ENCODE measurements around the gene TCL1B.
A peak's percentile ranks its signal among the peaks of the same experiment; 100 is the strongest.

Gene TCL1B

DNA sequence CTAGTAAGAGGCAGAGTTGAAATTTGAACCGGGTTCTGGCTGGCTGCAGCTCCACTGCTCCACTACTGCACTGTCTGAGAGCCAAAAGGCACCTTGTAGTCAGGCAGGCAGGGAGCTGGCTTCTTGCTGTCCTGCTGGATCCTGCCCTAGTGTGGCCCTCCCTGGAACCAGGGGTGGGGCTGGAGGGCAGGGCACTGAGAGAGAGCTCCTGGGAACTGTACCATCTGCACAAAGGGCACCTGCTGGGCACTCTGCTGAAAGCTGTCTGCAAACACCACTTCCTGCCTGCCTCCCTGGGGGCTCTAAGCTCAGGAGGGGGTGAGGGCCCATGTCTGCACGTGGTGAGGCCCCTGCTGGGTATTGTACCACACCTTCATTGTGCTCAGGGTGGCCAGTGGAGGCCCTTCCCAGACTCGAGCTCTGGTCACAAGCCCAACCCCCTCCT, 19.0 kb upstream of the TCL1B start:
- DNase-seq = no peak

DNA sequence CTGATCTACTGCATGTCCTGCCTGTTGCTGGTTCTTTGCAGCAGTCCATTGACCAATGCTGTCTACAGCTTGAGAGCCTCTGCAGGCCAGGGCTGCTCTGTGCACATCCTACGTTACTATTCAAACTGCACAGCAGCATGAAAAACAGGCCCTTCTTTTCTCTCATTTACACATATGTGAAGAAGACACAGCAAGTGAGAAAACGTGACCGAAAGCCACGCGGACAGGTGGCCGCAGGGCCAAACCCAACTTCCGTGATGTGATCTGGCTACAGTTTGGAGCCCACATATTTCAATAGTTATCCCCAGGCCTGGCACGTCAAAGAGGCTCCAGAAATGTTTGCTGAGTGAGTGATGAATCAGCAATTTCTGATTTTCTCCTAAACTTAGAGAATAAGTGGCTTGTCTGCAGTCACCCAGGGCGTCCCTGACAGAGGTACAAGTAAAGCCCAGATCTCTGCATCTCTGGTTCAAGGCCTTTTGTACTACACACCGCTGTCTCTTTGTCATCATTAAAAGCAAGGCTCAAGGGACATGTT, 17.9 kb upstream of the TCL1B start:
- no peak for DNase-seq

DNA sequence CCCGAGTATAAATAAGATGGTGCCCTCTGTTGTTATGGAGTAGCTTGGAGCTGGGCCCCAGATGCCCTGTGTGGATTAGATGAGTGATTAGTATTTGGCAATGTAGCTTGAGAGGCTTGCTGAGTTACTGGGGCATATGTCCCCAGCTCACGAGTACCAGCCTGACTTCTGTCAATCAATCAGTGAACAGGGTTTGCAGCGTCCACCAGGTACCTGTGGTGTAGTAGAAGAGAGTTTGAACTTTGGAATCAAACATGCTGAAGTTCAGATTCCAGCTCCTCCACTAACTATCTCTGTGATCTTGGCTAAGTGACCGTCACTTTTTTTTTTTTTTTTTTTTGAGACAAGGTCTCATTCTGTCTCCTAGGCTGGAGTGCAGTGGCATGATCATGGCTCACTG, 11.6 kb upstream of the TCL1B start:
- no peak for DNase-seq

DNA sequence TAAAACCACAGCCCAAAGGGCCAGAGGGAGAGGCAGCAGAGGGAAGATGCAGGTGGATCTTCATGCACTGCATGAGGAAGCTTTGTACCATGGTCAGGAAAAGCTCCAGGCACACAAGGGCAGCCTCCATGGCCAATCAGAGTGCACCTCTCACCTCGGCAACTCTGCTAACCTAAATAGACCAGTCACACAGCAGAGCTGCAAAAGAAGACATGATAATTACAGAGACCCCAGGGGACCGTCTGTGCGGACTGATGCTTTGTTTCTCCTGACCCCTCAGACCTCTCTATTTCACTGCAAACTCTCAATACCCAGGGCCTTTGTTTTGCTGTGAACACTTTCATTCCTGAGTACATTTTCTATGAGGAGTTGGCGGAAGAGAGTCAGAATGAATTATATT, 10.7 kb upstream of the TCL1B start:
- no peak for DNase-seq

DNA sequence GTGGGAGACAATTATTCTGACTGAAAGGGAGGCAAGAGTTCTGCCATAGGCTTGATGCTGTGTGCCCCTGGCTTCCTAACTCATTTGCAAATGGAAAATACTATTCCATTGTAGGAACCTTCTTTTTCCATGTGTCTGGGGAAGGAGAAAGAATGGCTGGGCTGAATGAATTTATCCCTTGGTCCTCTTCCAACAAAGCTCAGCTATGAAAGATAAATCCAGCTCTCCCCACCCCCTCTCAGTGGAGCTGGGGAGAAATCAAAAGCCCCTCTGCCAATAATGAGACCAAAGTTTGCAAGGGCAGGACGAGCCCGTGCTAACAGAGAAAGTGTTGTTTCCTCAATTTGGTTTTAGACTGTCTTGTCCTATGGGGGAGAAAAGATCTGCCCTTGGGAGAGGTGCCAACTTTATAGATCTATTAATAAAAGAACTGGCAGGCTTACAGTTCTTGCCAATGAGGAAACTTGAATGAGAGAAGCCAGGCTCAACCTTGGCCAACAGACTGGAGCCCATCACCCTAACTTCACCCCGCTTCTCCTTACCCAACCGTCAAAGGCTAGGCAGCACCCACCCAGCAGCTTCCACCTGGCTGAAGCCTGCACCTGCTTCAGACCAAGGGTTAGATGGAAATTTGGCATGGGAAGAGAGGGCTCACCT, 8.9 kb upstream of the TCL1B start:
- DNase-seq = no peak

DNA sequence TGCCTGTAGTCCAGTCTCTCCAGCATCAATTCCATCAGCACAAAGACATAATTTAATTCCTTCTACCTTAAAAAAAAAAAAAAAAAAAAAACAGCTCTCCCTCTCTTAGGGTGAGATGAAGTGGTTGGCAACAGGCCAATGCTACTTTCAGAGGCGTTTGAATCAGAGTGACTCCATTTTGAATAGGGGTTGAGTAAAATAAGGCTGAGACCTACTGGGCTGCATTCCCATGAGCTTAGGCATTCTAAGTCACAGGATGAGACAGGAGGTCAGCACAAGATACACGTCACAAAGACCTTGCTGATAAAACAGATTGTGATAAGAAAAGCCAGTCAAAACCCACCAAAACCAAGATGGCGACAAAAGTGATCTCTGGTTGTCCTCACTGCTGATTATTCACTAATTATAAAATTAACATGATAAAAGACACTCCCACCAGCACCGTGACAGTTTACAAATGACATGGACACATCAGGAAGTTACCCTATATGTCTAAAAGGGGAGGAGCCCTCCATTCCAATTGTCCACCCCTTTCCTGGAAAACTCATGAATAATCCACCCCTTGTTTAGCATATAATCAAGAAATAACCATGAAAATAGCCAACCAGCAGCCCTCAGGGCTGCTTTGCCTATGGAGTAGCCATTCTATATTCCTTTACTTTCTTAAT, 6.9 kb upstream of the TCL1B start:
- no peak for DNase-seq

DNA sequence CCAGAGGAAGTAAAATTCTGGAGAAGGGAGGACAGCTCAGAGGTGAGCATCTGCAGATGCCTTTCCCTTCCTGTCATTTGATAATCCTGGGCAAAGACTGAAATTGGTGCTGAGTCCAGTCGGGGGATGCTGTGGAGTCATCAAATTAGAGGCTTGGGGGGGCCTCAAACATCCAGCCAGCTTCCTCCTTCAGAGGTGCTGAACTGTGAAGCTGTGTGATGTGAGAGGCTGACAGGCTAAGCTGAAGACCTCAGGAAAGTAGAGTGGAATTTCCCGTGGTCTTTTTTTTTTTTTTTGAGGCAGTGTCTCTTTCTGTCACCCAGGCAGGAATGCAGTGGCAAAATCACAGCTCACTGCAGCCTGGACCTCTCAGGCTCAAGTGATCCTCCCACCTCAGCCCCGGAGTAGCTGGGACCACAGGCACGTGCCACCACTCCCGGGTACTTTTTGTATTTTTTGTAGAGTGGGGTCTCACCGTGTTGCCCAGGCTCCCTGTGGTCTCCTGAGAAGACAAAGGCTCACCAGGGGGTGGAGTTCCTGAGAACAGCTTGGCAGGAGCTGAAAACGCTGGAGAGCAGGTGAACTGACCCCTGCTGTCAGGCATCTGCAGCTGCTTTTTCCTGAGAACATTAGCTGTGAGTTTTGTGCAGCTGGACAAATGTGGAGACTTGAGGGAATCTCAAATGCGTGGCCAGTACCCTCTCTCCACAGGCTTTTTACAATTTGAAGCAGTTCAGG, 6.1 kb upstream of the TCL1B start:
- DNase-seq = no peak

DNA sequence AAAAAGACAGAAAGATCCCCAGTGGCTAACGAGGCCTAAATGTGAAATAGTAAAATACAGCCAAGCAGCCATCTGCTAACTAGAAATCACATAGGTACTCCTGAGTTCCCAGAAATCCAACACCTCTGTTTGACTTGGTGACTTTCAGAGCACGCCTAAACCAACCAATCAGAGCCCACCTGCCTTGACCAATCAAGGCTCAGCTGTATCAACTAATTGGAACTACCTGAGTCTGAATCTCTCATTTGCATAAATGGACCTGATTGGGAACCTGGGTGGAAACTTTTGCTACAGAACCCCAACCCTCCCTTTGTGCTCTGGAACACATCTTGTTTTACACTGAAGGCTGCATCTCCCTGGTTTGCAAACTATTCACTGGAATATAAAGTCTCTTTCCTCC, 5.1 kb upstream of the TCL1B start:
- DNase-seq = no peak

DNA sequence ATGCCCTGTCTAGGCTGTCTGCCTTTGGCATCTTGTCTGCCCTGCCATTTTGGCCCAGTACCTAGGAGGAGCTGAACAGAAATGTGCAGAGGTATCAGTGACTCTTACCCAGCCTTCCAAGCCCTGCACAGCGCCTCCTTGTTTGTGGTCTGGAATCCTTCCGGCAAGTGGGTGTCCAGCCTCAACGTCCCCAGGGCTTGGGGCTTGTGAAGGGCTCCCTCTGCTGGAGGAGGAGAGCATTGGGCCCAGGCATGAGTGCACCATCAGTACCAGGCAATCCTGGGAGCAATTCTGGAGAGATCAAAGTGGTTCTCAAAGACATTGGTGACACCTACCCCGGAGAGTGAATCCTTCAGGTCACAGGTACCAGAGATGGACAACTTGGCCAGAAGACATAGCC, 2.4 kb upstream of the TCL1B start:
- peak; percentile 36 for DNase-seq

DNA sequence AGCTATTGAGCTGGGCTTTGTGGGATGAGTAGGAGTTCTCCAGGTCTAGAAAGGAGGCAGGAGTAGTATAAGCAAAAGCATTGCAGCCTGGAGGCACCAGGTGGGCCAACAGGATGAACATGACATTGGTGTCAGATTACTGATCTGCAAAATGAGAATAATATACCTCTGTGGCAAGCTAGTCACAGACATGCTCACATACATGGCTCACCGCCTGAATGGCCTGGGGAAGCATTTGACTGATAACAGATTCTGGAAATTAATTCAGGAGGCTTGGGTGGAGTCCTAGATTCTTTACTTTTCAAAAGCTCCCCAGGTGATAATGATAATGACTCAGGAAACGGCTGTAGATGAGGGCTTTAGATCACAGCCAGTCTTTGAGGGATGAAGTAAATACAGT, 709 bp downstream of the TCL1B start:
- no peak for DNase-seq

DNA sequence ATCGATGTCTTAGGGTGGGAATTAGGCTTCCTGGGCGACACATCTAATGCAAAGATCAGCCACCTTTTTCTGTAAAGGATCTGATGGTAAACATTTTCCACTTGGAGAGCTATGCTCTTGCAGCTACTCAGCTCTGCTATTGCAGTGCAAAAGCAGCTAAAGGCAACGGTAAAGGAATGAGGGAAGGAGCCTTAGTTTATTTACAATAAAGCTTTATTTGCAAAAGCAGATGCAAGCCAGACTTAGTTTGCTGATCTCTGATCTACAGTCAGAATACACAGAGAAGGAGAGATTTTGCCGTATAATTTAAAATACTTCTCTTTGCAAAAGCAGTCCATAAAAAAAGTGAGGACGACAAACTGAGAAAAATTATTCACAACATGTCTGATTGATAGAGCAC, 3.2 kb downstream of the TCL1B start:
- no peak for DNase-seq

DNA sequence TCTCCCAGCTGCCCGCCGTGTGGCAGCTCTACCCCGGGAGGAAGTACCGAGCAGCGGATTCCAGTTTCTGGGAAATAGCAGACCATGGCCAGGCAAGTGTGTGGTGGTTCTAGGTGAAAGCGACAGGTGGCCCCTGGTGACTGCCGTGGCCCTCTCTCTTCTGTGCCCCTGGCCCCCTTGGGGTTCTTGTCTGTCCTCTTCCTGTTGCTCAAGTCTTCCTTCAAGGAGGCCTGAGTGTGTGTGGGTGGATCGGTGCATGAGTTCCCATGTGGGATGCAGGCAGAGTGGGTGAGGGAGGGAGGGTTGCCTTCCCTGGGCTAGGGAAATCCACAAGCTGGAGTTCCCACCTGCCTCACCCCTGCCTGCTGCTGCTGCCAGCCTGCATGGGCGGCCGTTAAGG, 4.6 kb downstream of the TCL1B start:
- DNase-seq = no peak

DNA sequence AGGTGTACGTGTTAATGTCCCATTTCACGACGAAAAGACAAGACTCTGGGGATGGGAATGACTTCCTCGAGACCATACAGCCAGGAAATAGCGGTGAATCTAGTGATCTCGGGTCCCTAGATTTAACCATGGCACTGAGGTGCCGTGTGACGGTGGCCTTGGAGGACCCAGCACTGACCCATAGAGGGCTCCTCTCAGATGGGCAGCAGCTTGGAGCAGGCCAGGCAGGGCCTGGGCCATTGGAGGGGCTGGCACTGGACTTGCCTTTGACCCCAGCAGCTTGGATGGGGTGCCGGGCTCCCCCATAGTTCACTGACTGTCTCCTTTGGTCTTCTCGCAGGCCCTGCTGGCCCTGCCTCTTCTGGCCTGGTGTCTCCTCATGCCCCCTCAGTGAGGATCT, 5.4 kb downstream of the TCL1B start:
- DNase-seq = no peak

DNA sequence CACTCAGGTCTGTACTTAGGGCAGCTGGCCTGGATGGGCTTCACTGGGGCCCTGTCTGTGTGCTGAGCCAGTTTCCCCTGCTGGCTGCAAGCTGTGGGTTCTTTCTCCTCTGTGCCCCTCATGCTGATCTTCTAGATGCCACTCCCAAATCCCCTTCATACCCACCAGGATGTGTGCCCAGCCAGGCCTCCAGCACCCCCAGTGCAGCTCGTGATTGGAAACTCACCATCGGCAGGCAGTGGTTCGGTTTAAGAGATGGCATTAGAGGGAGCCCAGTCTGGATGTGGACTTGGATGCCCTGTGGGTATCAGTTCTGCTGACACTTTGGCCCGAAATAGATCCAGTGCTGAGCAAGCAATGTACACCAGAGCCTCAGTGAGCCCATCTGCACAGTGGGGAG, 5.9 kb downstream of the TCL1B start:
- no peak for DNase-seq

DNA sequence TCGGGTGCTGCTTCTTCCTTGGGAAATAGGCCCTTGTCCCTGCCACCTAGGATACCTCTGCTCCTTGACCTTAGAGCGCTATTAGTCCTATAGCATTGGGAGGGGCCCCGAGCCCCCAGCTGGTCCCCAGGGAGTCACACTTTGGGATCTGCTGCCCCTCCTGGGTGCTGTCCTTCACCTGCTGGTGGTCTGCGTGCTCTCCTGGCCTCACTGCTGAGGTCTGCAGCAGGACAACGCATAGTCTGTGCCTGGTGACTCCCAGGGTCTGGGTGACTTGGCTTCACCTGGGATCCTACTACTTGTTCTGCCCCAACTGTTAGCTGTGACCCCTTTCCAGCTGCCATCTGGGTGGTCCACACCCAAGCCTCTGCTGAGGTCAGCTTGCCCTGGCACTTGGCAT, 8.8 kb downstream of the TCL1B start:
- DNase-seq = no peak

DNA sequence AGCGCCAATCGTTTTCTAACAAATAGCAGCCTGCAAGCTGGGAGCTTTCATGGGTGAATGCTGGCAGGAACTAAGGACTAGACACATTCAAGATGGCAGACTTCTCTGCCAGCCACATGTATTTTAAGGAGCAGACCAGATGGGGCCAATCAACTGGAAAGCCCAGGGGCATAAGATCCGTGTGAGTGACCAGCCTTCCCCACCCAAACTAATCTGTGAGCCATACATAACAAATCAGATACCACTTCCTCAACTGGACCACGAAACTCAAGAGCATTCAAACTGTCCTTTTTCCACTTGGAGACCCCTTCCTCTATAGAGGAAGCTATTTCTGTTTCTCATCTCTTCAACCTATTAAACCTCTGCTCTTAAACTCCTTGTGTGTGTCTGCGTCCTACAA, 9.7 kb downstream of the TCL1B start:
- no peak for DNase-seq

DNA sequence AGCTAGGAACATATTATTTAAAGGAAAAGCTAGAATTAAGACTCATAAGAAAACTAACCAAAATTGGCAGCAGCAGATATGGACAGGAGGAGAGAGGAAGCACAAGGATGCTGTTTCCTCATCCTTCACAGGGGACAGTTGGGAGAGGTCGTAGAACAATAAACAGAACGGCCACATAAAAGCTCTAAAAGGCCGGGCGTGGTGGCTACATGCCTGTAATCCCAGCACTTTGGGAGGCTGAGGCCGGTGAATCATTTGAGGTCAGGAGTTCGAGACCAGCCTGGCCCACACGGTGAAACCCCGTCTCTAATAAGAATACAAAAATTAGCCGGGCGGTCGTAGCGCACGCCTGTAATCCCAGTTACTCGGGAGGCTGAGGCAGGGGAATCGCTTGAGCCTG, 10.5 kb downstream of the TCL1B start:
- DNase-seq = no peak

DNA sequence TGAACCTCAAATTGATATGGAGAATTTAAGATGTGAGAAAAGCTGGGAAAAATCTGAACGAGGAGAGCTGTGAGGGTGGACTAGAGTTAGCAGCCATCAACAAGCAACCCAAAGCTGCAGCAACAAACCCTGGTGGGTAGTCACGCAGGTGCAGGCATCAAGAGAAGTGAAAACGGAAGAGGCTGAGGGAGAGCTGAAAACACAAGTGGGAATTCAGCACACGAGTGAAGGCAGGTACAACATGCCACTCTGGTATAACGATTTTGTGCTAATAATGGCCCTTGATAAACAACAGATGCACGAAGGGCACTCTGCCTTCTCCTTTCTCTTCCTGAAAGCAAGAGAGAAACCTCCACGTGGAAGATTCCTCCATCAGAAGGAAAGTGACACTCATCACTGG, 11.5 kb downstream of the TCL1B start:
- DNase-seq = no peak

DNA sequence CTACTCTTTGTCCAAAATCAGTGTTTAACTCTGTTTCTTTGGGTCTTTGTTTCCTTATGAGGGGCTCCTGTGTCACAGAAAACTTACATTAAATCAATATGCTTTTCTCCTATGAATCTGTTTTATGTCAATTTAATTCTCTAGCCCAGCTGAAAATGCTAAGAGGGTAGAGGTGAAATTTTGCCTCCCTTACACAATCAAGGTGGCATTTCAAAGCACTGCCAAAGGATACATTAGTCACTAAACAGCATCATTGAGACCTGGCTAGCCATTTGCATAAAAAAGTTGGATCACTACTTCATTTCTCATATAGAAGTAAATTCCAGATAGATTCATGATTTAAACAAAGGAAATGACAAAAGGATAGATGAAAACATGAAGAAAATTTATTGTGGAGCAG, 12.1 kb downstream of the TCL1B start:
- DNase-seq = no peak

DNA sequence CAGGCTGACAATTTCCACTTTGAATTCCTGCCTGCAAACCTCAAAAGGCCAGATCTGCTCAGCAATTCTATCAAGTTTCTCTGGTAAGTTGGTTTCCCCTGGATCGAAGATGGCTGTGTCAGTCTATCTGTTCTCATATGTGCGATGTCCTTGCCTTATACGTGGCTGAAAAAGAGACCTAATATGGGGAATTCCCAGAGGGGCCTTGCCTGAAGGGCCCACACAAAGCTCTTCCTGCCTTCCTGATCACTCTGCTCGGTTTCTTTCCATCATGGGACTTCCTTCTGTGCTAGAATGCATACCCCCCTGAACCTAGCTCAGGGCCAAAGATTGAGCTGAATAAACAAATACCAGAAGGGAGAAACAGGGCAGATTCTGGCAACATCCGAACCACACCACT, 13.2 kb downstream of the TCL1B start:
- DNase-seq = no peak

DNA sequence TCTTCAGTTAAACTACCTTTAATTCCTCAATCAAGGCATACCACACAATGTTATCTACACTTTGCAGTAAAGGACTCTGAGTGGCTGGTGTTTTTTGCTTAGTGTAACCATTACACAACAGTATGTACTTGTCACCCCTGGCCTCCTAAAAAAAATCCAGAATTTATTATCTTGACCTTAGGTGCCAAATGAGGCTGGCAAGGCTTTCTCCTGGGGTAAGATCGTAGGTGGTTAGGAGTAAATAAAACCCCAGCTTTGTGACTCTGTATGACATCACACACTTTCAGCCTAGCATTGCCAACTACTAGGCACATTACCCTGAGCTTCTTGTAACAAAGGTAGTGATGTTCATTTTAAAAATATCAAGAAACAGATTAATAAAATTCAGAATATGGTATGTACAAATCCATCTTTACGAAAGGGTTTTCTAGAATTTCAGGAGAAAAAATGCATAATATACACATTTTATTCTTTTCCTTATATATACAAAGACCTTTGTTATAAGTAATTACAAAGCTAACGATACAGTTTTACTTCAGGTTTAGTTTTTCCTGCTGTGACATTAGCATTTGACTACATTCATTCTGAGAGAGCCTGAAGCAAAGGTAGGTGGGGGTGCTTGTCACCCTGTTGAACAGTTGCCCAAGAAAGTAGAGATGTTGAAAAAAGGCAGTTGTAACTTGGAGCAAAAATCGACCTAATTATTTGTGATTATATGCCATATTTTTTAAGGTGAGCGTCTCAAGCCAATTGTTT, 14.2 kb downstream of the TCL1B start:
- no peak for DNase-seq

DNA sequence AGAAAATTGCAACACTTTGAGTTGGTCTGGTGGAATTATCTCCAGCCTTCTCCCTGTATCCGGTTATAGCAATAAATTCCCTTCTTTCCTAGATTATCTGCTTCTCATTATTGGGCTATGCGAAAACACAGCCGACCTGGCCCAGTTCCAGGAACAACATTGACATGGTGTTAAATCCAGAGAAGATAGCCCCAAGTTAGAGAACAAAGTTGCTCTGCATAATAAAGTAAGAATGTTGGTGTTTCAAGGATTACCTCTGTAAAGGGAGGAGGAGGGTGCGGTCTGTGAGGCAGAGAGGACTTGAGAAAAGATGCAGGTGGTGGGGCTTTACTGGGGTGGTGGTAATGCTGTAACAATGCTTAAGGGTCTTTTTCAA, 15.6 kb downstream of the TCL1B start:
- DNase-seq = no peak

DNA sequence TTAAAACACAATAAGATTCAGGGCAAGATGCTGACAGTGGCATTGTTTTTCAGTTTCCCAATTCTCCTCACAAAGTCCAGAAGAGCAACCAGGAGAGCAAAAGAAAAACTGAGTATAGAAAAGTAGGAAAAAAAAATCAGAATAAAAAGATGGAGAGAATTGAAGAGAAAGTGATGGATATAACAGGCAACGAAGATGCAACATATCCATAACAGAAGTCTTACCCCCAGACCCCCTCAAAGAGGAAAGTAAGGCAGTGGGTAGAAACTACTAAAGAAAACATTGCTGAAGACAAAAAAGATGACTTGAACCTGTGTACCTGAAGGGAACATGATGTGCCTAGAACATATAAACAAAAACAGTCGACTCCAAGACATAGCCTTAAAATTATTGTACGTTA, 17.1 kb downstream of the TCL1B start:
- no peak for DNase-seq

DNA sequence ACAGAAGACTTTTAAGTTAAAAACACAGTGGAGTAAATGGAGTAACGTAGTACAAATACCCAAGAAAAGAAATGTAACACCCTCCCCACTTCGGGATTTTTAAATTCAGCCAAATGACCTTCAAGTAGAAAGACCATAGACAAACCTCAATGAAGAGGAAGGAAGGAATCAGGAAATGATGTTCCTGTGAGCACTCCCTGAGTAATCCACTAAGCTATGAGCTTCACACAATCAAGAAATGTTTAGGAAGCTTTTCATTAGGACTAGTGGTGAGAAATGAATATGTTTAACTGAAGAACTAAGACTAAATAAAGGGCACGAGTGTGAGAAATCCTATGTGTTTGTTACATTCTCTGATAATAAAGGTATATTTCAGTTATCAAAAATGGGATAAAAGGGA, 17.6 kb downstream of the TCL1B start:
- DNase-seq = no peak
